Inflammatory macrophage (primary cell): ENCODE results near the gene PRMT3.
"Not testable (repeated sequence)": the region's sequence is repeated elsewhere in the genome, so short reads cannot be mapped to it uniquely, and the experiment has no call there.

ENCODE experiments used
- DNase-seq, 2 donors: peaks; one replicate each; pipeline ENCODE4 v3.0.0-alpha.2; 2020 to 2022

Gene PRMT3

DNA sequence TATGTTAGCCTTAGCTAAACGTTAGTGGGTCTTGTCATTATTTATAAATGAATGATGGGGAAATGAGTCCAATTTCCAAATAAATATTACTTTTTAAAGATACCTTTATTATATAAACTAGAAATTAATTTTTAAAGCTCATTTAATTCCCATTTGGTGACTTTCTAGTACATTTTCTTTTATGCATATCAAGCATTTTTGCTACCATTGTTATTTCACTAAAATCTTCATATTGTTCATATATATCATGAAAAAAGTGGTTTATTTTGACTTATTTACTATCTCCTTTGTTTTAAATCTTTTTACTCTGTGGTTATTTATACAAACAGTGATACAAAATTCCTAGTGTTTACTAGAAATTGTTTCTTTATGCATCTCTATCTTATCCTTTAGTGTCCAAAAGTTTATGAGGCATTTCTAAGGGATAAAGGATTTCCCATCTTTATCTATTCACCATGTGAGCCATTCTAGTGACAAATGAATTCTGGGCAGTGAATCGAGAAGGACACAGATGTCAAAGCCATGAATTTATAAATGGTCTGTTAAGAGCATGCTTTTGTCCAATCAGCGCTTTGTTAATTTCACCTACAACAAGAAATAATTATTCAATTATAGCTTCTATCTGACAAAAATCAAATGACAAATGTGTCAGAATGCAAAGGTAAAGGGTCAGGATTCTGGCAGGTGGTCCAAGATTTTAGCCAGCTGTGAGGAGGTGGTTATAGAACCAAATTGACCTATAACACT lies 70.6 kb downstream of the PRMT3 start:
- DNase-seq: no peak

DNA sequence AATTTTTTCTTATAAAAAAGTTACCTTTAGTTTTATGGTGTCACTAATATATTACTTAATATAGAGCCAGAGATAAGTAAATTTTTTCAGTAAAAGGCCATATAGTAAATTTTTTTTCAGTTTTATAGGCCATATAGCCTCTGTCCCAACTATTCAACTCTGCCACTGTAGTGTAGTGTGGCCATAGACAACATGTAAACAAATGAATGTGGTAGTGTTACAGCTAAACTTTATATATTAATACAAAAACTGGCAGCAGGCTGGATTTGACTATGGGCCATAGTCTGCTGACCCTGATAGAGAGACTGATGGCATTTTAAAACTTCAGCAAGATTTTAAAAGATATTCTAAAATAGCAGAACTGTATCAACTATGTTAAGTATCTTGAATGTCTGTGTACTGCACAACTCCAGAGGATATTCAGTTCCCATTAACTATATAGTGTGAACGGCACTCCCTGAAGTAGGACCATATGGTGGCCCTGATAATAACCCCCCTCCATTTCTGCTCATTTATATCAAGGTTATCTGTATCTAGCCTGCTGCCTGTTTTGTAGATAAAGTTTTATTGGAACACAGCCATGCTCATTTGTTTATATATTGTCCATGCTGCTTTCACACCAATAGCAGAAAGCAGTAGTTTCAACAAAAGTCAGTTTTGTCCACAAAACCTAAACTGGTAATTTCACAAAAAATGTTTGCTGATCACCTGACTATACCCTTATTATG lies 71.6 kb downstream of the PRMT3 start:
- peak in 1 of 2 donors; percentile 3 for DNase-seq

DNA sequence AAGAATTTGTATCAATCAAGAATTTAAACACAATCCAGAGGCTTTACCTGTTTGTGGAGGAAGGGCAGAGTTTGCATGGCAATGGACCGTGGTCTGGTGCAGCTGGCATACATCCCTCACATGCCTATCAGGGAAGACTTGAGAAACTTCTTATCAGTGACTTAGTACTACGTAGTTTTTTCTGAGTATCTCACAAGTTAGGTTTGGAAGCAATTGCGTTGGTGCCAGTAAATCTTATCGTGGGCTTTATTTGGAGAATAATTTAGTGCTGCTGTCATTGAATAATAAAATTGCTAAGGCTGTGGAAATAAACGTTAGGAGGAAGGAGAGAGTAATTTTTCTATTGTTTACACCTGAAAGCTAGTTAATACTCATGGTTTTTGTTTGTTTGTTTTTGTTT lies 72.3 kb downstream of the PRMT3 start:
- DNase-seq: no peak

DNA sequence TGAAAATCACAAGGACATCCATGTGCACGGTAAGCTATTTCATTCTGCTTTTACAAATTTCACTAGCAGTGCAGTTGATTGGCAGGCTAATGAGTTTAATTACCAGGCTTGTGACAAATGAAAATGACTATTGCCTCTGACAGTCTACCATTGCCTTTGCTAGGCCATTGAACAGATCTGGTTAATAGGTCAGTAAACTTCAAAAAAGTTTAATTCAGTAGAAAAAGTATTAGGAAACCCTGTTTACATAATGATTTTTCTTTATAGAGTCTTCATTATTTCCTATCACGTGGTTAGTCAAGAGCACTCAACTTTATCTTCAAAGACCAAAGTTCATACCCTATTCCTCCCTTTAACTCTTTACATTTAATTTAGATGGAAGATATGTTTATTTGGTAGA lies 77.0 kb downstream of the PRMT3 start:
- no peak for DNase-seq

DNA sequence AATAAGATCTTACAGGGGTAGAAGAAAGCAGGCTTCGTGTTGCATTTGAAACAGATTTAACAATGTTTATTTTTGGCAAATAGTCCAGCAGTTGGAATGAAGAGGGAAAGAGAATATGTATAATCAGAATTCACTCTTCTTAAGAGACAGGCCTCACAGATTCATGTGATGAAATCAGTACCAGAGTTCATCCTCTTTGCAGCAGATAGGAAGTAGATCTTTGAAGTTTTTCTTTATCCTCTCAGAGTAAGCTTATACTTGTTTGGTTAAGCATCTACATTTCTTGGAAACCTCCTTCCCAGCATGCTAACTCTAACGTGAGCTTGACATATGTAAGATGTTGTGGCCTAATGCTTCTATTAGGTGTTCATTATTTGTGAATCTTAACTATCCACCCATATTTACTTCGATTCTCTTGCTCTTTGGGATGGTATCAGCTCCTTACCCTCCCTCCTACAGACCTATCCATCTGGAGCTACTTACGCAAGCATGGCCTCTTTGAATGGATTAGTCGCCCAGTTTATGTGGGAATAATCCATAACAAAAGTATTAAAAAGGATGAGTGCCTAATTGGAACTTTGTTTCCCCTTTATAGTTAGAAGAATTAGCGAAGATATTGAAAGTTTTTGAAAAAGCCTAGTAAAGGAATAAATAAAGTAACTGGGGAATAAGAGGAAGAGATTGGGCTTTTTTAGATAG lies 80.1 kb downstream of the PRMT3 start:
- DNase-seq: no peak

DNA sequence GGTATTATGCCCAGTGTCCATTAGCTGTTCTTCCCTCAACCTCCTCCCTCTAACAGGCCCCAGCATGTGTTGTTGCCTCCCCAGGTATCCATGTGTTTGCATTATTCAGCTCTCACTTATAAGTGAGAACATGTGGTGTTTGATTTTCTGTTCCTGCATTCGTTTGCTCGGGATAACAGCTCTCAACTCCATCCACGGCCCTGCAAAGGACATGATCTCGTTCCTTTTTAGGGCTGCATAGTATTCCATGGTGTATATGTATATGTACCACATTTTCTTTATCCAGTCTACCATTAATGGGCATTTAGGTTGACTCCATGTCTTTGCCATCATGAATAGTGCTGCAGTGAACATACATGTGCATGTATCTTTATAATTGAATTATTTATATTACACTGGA lies 82.8 kb downstream of the PRMT3 start:
- DNase-seq: no peak

DNA sequence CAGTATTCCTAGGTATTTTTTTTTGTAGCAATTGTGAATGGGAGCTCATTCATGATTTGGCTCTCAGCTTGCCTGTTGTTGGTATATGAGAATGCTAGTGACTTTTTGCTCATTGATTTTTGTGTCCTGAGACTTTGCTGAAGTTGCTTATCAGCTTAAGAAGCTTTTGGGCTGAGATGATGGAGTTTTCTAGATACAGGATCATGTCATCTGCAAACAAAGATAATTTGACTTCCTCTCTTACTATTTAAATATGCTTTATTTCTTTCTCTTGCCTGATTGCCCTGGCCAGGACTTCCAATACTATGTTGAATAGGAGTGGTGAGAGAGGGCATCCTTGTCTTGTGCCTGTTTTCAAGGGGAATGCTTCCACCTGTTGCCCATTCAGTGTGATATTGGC lies 84.4 kb downstream of the PRMT3 start:
- not testable (repeated sequence) for DNase-seq

DNA sequence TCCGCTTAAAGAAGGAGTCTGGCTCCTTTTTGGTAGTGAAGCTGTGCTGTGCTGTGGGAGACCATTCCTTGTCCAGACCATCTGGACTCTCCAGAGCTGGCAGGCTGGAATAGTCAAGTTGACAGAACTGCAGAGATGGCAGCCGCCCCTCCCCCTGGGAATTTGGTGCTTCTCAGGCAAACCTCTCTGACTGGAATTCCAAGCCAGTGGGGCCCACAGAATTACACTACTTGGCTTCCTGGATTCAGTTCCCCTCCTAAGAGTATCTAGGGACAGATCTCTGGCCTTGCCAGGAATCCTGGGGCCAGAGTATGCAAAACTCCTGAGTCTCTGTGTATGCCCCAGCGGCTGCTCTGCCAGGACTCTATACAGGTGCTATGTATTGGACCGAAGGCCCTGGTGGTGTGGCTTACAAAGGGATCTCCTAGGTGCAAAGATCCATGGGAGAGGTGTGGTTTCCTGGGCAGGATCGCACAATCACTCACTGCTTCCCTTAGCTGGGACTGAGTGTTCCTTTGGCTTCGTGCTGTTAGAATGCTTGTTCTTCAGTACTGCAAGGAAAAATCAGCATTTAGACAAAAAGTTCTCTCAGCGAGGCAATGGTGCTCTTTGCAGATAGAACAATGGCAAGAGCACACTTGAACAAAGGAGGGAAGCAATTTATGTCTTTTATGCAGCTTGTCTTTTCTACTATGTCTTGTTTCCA lies 86.8 kb downstream of the PRMT3 start:
- DNase-seq: no peak

DNA sequence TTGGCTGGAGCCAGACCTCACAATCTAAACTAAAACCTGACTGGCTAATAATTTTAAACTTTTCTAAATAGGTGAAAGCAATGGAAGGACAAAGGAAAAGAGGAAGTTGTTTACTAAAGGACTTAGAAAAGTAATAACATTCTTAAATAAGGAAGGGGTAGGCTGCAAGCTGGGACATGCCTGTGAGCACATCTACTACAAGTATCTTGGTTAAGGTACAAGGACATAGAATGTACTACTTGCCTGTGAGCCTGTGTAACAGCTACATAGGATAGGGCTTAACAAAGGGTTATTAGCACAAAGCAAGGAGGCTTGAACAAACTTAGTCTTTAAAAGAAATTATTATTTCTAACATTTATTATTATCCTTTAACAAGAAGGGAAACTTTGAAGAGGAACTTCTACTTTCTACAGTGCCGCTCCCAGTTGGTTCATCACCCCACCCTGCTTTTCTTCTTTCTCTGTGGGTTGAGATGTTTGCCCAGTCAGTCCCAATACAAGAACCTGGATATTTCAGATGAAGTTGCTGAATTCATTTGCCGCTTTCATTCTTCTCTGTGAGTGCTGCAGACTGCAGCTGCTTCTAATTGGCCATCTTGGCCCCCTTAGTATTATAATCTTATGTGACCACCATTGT lies 87.5 kb downstream of the PRMT3 start:
- peak; percentile 32 to 50 for DNase-seq

DNA sequence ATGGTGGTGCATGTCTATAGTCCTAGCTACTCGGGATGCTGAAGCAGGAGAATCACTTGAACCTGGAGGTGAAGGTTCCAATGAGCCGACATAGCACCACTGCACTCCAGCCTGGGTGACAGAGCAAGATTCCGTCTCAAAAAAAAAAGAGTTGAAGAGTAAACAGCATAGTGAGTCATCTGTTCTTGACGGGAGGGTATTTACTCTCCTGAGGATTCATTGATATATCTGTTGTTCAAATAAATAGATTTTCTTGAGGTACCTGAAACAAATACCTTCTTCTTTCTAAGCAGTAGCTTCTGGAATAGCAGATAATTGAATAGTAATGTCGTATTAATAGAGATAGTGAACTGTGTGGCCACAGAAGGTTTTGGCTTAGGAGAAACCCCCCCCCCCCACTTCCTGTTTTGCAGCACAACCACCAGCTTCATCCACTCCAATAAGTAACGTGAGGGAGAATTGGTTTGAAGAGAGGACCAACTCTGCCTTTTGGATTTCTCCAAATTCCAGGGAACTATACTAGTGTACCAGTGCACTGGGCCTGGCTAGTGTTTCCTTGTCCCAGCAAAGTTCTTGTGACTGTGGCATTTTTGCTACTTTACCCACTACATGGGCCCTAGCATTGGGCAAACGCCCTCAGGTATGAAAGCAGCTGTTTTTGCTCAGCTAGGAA lies 90.0 kb downstream of the PRMT3 start:
- DNase-seq: no peak

DNA sequence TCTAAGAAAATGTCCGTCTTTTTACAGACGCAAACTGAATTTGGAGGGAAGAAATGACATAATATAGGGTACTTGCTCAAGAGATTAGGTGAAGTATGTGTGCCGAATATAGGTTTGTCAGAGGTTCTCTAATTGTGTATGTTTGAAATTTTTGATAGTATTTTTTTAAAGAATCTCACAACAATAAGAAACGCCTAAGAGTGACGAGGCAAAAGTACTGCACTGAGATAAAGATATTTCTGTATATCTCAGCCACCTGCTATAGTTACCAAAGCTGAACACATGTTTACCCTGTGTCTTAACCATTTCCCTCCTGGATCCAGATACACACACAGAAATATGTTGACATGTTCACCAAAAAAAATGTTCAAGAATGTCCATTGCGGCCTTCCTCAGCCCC lies 92.0 kb downstream of the PRMT3 start:
- DNase-seq: no peak

DNA sequence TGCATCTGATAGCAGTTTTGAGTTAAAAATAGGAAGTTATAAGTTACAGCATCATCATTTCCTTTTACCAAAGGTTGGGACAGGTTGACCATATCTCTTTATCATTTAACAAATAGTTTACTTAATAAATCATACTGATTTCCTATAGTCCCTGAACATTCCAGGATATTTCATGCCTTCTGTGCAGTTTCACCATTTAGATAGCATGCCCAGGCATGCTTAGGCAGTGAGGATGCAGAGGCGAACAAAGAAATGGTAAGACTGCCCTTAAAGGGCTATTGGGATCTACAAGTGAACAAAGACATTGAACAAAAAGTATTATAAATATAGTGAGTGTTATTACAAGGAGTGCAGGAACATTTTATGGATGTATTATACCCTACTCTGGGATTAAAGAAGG lies 96.4 kb downstream of the PRMT3 start:
- no peak for DNase-seq

DNA sequence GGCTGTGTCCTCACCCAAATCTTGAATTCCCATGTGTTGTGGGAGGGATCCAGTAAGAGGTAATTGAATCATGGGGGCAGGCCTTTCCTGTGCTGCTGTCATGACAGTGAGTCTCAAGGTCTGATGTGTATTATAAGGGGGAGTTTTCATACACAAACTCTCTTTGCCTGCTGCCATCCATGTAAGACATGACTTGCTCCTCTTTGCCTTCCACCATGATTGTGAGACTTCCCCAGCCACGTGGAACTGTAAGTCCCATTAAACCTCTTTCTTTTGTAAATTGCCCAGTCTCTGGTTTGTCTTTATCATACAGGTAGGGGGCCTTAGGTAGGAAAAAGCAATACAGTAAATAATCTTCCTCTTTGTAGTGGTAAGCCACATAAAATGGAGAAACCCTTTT lies 96.9 kb downstream of the PRMT3 start:
- not testable (repeated sequence) for DNase-seq

DNA sequence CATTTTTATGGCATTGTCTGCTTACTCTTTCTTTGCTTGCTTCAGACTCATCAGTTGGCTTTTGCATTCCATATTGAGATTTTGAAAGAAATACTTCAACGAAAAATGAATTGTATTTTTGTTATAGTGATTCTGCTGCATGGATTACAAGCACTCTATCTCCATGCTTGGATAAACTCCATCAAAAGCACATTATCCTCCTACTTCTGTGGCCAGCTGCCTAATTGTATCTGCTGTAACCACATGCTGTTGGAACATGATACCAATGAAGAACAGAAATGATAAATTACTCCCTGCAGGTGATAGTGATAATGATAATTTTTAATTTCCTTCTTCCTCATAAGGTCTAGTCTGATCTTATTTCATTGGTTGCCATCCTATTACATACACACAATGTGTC lies 100.8 kb downstream of the PRMT3 start:
- DNase-seq: no peak

DNA sequence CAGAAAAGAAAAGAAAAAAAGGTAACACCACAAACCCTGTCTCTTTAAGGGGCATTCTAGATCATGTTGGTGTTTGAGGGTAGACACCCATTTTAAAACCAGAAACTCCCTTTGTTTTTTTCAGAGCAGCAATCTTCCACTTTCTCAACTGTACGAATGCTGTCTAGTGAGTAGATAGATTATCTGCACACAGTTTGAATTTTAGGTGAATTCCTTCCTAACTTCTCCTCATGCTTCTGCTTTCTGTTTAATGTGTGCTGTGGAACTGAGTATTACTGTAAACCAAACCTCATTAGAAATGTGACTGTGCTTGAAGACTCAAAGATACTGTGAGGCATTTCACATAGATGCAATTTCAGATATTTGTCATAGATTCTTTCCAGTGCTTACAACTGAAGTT lies 102.4 kb downstream of the PRMT3 start:
- DNase-seq: no peak

DNA sequence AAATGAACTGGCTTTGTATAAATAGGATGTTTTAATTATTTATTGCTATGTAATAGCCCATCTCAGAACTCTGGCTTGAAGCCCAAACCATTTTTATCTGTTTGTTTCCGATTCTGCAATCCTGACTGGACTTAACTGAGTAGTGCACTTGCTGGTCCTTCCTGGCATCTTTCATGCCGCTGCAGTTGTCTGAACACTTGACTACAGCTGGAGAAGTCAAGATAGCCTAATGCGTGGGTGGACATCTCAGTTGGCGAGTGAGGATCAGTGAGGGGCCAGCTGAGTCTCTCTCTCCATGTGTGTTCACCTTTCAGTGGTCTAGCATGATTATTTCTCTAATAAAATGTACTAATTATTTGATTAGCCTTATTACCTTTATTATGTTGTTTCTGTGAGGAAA lies 105.8 kb downstream of the PRMT3 start:
- DNase-seq: no peak

DNA sequence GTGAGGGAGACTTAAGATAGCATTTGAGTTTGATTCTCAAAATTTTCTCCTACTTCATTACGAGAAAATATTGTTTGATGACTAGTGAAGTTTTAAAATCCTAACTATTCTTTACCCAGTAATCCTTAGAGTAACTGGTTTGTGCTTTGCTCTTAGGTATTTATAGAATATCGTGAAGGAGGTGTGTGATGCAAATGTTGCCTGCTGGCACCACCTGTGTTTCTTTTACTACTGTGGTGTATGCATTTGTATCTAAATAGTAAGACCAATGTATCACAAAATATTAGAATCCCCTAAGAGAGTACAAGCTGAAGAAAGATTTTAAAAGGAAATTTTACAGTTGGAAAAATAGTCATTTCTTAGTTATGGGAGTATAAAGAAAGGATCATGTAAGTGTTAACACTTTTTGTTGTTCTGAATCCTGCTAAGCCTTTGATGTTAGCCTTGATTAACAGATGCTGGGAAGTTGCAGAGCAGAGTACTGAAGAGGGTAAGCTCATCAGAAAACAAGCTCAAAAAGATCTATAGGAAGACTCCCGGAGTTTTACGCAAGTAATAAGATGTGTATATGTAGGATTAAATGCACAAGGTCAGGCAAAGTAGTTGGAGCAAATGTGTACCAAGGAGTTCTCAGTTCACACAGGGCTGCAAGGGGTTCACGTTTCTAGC lies 109.7 kb downstream of the PRMT3 start:
- no peak for DNase-seq

DNA sequence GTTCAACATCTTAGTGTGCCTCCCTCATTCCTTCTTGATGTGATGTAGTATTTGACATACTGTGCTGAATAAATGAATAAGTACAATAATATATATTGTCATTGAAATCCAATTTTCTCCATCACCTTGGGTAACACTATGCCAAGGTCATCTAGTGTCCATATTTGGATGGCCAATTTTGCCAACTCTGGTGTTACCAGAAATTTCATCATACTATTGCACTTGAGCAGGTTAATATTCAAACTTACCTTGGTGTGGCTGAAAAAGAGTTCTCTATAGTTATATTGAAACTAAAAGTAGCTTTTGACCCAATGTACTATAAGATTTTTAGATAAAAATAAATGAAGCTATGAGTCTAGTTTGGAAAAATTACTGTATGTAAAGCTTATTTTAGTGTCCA lies 113.7 kb downstream of the PRMT3 start:
- DNase-seq: no peak

DNA sequence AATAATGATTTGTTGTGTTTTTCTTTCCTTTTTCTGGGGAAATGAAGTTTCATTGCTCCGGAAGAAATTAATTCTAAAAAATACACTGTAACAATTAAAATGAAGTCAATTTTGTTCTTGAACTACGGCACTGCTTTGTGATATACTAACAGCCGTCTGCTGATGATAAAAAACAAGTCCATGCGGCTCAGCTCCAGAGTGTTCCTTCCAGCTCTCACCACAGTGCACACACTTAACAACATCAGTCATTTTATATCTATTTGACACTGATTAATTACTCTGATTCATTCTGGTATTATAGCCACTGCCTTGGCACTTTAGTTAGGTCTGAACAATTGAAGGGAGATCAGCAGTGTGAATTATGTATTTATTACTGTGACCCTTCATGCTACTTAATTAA lies 114.5 kb downstream of the PRMT3 start:
- DNase-seq: no peak

DNA sequence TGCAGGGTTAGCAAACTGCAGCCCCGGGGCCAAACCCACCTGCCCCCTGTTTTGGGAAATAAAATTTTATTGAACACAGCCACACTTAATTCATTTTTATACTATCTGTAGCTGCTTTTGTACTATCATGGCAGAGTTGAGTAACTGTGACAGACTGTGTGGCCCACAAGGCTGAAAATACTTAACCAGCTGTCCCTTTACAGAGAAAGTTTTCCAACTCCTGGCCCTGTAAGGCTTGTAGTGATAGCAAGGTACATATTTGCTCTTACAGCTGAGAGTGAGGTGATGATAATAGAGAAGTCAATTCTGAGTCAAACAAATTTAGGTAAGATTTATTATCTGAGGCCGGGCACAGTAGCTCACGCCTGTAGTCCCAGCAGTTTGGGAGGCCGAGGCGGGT lies 124.5 kb downstream of the PRMT3 start:
- DNase-seq: no peak

DNA sequence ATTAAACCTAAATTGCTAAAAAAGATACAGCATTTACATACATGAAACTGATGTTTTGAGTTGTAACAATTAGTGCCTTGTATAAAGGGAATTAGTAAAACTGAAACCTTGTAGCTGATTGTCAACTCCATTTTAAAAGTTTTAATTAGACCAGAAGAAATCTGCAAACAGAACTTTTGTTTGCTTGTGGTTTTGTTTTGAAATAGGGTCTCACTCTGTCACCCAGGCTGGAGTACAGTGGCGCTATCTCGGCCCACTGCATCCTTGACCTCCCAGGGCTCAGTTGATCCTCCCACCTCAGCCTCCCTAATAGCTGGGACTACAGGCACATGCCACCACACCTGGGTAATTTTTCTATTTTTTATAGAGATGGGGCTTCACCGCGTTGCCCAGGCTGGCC lies 125.4 kb downstream of the PRMT3 start:
- DNase-seq: no peak
